GM21360 (cell line): ENCODE data around the gene ATP2A3.

Source experiments
- ATAC-seq: cut with Tn5 transposase; IDR thresholded peaks from one replicate; pipeline ENCODE4 v1.9.1; 2021; ENCODE audit warnings: mild to moderate bottlenecking, moderate library complexity; ENCODE audit not compliant: unreplicated experiment

The ATP2A3 gene

DNA sequence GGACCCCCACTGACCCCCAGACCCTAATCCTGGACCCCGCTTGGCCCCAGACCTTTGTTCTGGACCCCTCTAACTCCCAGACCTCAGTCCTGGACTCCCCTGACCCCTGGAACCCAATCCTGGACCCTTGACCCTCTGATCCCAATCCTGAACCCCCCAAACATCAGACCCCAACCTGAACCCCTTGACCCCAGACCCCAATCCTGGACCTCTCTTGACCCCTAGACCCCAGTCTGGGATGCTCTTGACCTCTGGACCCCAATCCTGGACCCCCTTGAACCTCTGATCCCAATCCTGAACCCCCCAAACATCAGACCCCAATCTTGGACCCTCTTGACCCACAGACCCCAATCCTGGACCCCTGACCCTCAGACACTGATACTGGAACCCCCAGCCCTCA, 34.5 kb downstream of the ATP2A3 start:
- no peak for ATAC-seq

DNA sequence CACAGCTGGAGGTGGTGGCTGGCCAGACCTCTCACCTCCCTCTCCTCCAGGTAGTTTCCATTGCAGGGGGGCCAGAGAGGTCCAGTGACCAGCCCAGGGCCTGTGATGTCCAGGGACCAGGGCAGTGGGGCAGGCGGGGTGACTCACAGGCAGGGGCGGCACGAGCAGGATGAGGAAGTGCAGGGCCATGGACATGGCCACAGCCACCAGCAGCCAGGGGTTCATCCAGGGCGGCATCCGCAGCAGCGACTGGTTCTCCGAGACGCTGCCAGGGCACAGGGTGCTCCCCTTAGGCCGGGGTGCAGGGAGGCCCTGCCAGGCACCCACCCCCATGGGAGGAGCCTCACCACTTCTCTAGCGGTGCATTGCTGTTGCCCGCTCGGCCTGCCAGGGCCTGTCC, 35.1 kb downstream of the ATP2A3 start:
- no peak for ATAC-seq

DNA sequence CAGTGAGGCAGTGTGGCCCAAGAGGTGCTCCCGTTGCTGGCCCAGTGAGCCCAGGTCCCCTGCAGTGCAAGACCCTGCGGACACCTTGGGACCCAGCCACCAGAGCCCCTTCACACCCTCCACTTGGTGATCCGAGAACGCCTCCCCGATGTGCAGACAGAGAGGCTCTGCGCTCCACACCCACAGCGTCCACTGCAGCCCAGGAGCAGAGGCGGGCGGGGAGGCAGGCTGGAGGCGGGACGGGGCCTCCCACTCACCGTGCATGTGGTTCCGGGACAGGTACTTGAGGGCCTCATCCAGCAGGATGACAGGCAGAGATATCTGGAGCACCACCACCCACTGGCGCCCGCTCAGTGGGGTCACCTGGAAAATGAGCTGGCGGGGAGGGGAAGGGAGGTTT, 35.8 kb downstream of the ATP2A3 start:
- no peak for ATAC-seq

DNA sequence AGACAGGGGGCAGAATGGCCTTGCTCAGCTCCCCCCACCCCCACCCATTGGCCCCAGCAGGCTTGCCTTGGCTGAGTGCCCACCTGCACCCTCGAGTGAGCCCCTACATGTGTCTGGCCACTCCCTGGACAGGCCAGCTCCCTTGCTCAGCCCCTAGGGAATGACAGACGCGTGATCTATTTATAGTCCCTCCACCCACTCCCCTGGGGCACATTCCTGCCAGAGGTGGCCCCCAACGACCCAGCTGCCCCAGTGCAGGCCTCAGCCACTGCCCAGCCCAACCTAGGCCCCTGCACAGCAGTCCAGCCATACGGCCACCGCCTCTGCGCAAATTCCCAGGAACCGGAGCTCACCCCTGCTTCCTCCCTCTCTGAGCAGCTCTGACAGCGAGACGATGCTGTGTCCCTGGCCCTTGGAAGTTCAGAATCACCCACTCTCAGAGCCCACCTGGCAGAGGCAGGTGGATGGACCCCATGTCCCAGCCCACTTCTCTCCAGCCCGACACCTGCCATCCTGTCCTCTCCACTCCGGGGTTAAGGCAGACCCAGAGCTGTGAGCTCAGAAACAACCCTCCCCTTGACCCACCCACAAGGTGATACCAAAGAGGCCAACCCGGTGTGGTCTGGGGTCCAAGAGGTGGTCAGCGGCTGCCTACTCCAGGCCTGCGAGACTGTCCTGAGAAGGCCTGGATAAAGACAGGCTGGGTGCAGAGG, 36.5 kb downstream of the ATP2A3 start:
- no peak for ATAC-seq

DNA sequence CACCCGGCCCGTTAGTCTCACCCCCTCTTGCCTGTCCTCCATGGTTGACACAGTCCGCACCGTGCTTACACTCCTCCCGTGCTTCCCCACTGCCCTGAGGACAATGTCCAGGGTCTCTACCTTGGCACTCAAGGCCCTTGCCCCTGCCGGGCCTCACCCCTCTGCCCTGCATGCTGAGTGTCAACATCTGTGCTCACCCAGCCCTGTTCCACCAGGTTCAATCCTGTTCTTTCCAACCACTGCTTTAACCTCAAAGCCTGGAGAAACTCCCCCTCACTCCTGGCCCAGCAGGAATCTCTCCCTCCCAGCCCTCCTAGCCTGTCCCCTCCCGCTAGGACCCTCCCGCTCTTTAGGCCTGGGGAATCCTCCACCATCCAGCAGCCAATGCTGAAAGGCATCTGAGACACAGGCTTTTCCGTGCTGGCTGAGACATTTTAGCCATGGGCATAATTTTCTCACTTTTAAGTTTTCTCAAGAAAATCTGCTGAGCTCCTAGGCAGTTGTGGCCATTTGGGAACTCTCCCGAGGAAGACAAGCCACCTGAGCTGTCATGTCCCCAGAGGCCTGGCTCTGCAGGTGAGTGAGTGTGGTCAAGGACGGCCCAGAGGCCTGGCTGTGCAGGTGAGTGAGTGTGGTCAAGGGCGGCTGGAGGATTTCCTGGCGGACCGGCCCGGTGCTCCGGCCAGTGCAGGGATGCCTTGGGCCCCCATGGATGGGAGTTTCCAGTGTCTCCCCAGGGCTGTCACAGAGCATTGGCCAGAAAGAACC, 37.2 kb downstream of the ATP2A3 start:
- no peak for ATAC-seq

DNA sequence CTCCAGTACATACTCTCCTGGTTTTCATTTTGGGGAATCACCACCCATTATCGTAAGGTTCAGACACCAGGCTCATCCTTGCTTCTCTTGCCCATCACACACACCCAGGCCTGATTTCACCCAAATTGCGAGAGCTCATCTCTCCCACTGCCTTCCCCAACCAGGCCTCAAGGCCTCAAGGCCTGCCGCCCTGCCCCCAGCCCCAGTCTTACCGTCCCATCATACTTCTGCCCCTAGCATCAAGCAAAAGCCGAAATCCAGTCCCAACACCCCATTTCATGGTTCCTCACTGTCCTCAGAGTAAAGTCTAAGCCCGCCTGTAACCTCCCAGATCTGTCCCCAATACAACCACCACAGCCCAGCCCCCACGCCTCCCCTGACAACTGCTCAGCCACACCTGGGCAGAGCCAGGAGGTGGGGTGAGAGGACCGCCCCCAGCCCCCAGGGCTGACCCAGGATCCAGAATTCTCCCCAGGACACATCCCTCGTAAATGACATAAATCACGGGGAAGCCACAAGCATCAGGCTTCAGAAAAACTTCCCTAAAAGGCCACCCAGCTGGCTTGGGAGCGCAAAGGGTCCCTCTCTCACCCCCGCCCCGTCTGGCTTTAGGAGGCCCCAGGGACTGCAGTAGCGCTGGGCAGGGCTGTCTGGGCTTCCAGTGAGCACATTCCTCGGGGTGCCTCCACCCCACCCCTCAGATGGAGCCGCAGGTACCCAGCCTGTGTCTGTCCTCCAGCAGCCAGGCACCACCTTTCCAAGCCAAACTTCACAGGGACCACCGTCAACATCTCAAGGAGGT, 38.4 kb downstream of the ATP2A3 start:
- no peak for ATAC-seq

DNA sequence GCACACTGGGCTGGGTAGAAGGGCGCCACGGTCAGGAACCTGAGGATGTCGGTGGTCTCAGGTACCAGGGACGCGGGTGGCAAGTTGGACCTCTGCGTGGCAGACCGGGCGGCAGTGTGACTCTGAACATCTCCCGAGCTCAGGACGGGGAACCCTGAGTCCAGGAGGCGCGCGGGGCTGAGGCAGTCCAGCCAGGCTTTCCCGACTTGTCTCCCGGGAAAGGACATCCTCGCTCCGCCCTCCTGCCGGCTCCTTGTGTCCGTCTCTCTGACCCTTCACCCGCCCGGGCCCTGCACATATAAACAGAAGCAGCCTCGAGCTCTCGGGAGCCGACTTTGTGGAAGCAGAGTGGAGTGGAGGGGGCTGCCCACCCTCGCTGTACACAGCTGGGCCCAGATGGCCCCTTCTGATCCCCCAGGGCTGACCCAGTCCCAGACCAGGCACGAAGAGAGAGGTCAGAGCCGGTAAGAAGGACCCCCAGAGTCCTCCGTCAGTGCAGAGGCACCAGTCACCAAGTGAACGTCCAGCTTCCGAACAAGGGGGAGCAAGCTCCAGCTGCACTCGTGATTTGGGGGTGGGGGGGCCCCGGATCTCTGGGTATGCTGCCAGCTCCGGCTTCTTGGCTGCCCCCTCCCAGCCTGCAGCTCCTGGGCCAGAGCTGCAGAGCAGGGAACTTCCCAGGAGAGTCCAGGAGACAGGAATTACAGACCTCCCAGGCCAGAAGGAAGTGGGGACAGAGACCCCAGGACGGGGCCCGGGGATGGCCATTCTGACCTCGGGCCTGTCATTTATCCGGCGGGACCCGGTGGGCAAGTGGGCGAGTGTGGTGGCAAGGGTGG, 39.5 kb downstream of the ATP2A3 start:
- no peak for ATAC-seq

DNA sequence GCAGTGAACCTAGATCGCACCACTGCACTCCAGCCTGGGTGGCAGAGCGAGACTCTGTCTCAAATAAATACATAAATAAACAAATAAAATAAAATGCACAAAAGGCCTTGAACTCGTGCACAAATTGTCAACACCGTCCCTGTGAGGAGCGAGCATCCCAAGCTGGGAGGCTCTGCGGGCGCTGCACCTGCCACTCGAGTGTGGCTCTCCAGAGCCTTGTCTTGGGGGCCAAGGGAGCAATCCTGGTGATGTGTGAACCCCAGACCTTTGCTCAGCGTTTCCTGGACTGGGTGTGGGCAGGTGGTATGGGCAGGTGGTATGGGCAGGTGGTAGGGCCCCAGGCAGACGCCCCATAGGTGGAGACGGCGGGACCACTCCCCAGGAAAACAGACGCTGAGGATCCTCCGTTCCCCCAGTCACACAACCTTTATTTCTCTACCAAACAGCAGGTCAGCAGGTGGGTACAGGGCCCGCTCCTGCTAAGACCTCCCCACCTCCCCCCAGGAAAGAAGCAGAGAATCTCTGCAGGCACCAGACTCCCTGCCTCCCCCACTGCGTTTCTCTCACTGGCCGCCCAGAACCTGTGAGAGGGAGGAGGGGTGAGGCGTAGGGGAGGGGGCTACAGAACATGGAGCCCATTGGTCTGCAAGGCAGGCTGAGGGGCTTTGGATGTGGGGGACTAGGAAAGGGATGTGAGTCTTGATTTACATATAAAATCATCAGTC, 40.6 kb downstream of the ATP2A3 start:
- no peak for ATAC-seq

DNA sequence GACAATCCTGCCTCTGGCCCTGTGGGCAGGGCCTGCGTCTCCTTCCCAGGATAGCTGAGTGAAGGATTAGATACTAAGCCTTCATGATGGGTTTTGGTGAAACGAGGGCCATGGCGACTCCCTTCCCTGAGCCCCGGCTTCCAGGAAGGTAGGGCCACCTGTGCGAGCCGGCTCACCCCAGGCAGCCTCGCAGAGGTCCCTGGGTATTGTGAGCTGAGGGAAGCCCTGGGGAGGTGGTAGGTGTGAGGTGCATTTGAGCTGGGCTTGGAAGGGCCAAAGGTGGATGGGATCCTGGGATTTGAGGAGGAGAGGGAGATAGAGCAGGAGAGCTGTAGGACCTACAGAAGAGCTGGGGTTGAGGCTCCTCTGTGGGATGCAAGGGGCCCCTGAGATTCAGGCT, 41.5 kb downstream of the ATP2A3 start:
- ATAC-seq = no peak

DNA sequence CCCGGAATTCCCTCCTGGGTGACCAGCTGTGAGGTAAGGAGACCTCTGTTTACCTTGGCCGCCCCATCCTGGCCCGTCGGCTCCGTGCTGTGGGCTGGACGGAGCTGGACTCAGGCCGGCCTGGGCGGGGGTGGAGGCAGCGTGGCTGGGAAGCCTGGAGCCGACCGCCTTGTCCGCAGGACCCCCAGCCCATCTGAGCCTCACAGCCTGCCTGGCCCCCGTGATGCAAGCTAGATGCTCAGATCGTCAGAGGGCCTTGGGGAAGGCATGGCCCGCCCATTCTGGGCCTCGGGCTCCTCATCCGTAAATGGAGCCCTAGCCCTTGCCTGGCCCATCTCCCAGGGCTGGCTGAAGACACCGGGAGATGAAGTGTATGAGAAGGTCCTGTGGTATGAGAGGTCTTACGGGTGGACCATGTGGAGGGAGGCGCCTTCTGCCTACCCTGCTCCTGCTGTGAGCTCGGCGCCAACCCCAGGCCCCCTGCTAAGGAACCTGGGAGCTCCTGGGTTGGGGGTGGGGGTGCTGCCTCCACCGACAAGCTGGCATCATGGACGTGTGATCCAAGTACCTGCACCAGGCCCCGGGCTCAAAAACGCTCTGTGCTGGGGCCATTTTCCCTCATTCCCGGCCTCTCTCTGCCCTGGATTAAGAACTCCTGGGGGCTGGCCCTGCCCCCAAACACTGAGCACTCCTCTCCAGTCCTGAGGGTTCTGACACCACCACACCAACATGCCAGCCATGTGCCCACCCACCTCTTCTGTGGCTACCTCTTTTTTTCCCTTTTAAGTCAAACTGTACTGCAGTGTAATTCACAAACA, 42.5 kb downstream of the ATP2A3 start:
- ATAC-seq = no peak

DNA sequence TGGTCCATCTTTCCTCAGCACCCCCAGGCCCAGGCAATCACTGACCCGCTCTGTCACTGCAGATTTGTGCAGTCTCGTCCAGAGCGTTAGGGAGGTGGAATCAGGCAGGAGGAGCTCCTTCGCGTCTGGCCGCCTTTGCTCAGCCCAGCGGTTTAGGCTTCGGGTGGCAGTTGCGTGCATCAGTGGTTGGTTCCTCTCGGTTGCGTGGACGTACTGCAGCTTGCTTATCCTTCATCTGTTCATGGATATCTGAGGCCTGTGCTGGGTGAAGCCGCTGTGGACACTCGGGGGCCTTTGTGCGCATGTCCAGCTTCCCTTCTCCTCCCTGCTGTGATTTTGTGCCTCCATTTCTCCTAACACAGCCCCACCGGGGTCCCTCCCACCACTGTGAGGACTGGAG, 43.2 kb downstream of the ATP2A3 start:
- no peak for ATAC-seq

DNA sequence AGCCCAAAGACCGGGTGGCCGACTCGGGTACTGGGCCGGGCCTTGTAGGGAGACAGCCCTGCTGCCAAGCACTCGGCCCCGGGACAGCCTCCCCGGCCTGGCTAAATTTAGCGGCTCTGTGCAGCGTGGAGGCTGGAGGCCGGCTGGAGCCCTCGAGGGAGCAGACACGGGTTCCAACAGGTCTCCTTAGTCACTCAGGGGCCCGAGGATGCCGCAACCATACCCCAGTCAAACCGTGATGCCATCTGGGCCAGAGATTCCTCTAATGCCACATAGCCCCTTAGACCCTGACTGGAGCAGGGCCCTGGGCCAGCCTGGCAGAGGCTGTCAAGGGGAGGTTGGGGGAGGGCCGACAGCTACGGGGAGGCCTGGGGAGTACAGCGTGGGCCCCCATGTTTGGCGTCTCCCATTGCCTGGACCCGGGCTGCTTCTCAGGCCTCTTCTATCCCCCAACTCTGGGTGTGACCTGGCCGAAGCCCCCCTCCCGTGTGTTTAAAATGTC, 45.1 kb downstream of the ATP2A3 start:
- ATAC-seq = no peak

DNA sequence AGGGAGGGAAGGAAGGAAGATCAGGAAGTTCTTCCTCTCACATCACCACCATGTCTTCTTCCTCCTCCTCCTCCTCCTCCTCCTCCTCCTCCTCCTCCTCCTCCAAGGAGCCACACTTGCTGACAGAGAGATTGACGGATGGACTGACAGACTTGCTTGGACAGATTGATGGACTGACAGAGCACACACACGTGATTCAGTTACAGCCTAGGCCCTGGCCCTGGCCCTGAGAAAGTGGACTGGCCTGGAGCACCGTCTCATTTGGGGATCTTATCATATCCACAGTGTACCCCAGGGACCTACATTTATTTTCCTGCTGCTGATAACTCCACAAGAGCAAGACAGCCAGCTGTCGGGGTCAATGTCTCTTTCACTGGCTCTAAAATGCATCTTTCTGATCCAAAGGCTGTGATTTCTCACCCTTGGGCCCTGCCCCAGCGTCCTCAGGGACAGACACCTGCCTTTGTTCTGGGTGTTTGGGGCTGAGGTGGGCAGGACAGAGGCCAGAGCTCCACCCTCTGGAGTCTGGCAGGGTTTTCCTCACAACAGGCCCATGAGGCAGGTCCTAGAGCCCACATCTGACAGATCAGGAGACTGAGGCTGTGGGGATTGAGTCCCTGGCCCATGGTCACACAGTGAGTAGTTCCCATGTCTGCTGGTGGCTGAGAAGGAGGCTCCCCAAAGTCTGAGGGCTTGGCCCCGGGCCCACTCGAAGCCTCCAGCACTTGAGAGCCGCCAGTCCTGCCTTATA, 45.7 kb downstream of the ATP2A3 start:
- ATAC-seq = no peak

DNA sequence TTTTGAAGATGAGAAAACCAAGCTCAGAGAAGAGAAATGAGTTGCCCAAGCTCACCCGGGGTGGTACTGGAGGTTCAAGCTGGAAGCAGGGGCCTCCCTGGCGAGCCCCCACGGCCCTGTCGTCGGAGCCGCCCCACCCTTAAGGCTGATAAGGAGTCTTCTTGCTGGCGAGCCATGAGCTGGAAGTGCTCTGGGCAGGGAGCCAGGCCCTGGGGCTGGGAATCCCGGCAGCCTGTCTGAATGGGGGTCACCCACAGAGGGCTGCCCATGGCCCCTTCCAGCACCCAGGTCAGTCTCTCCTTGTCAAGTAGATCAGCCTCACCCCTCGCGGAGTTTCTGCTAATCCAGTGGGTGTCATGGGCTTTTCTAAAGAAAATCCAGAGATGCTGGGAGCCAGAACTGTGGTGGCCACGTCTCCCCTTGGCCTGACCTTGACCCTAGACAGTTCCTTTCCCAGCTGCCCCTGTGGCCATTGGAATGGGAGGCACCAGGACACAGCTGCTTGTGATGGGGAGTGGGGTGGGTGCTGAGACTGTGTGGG, 46.8 kb downstream of the ATP2A3 start:
- no peak for ATAC-seq

DNA sequence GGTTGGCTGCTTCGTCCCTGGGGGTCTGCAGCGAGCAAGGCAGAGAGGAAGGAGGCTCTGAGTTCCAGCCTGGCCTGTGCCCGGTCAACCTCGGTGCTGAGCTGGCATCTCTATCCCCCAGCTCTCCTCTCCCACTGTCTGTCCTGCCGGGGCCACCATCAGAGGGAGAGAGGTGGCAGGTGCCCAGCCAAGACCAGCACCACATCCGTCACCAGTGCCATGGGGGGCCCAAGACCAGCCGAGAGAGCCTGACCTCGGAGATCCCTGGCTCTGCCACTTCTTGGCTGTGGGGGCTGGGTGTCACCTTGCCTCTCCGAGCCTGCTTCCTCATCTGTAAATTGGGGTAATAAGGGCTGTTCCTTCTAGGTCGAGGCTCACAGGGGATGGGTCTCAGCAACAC, 47.4 kb downstream of the ATP2A3 start:
- no peak for ATAC-seq

DNA sequence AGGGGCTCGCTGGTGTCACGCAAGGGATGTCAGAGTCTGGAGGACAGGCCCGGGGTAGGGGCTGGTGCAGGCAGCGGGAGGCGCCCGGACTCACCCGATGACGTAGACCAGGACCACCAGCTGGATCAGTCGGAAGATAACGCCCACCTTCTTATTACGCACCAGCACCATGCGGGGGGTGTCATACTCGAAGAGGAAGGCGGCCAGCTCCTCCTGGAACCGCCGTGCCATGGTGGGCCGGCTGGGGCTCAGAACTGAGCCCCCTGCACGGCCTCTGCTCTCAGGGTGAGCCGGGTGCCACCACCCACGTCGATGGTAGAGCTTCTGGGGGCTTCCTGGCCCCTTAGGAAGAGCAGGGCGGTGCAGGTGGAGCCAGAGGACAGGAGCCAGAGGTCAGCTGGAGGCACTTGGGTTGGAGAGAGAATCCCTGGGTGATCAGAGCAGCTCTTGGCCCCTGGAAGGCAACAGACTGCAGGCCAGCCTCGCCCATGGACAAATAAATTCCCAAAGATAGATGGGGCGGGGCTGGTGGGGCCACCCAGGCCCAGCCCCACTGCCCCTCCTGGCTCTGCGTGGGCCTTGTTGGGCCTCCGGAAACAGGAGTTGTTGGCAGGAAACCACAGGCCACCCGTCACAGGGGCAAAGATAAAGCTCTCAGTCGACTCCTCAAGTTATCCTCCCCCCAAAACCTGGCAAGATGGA, 48.1 kb downstream of the ATP2A3 start, which contains the start of gene P2RX1:
P2RX1 (minus strand) TSS at position 471 of the 702 bp plus-strand sequence; CDS start at position 231, 240 bp downstream.
- no peak for ATAC-seq

DNA sequence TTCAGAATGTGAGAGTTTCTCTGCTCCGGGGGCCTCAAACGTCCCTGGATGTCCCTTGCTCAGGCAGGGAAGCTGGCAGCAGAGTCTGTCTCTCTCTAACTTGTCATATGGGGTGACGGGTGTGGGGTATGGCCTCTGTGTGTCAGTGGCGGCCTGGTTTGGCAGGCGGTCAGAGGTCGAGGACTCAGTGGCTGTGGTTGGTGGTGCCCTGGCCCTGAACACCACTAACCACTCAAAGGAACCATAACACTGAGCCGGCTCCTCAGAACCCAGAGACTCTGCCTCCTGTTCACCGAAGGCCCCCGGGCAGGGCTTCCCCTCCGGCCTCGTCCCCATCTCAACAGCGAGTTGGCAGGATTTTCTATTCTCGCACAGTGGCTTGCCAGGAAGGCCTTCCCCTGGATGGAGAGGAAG, 48.6 kb downstream of the ATP2A3 start:
- no peak for ATAC-seq
